GM12878 (cell line): ENCODE results near the gene SP8. TPM values are rescaled to one million over a fixed set of nuclear protein-coding genes. Genes with fewer than 3 reads are reported as not detected.

ENCODE experiments used
- ATAC-seq: fragments of 200-7000 bp; cut with Tn5 transposase; 3 replicates; pipeline ENCODE4 v1.9.1; 2020; ENCODE audit warnings: mild to moderate bottlenecking, moderate library complexity
- BruUV-seq: library from RNA; stranded (reverse); fragments of 400-500 nt; replicated peaks from 2 replicates; lab custom pipeline; 2021; lab: Mats Ljungman, UMichigan
- CTCF ChIA-PET: fragments of 300-600 bp; sonication (Branson Sonifier 250); formaldehyde crosslinking; extraction: SDS; loops from one replicate; lab custom pipeline; 2021; ENCODE audit warnings: inconsistent platforms; lab: Yijun Ruan, JAX
- POLR2A ChIA-PET: fragments of 350-600 bp; formaldehyde crosslinking; extraction: SDS; loops from one replicate; lab custom pipeline; 2021; ENCODE audit warnings: inconsistent platforms; lab: Charles Lee
- RAD21 ChIA-PET: fragments of 300-600 bp; sonication (Branson Sonifier 250); formaldehyde crosslinking; loops from one replicate; lab custom pipeline; 2023; ENCODE audit warnings: antibody characterized with exemption; ENCODE audit not compliant: unreplicated experiment; lab: Charles Lee
- SMC1A ChIA-PET: fragments of 300-600 bp; sonication (Branson Sonifier 250); formaldehyde crosslinking; loops from one replicate; lab custom pipeline; 2023; ENCODE audit not compliant: unreplicated experiment, uncharacterized antibody; lab: Charles Lee
- DNase-seq: peaks from one replicate; pipeline ENCODE4 v3.0.0-alpha.2; 2011; ENCODE audit warnings: low read depth, low spot score
- FAIRE-seq: peaks from 3 replicates; lab custom pipeline; 2011; peaks lifted over from hg19 to GRCh38; lab: Jason Lieb, UNC
- H2AFZ ChIP-seq: 2 replicates; pipeline ENCODE4 v1.6.0; 2011; ENCODE audit warnings: low read depth, low read length, control low read depth; ENCODE audit not compliant: control insufficient read depth
- H3K27ac ChIP-seq: 2 replicates; pipeline ENCODE4 v1.5.1; 2011; ENCODE audit warnings: control low read depth; ENCODE audit not compliant: control insufficient read depth, insufficient read depth
- H3K27me3 ChIP-seq, 2 experiments: replicated peaks in 1 of 2; 2 replicates each; pipeline versions ENCODE4 v1.6.0 to v1.6.1; 2011; ENCODE audit warnings: low read length in 1 of 2; ENCODE audit not compliant: control insufficient read depth in 2 of 2, insufficient read depth in 2 of 2
- H3K36me3 ChIP-seq, 2 experiments: 2 replicates each; pipeline ENCODE4 v1.5.1; 2011; ENCODE audit warnings: low read length in 1 of 2; ENCODE audit not compliant: control insufficient read depth in 2 of 2, insufficient read depth in 2 of 2
- H3K4me1 ChIP-seq: 2 replicates; pipeline ENCODE4 v1.6.1; 2011; ENCODE audit warnings: mild to moderate bottlenecking, low read length, moderate library complexity, mixed read lengths; ENCODE audit not compliant: control insufficient read depth, insufficient read depth
- H3K4me2 ChIP-seq: 2 replicates; pipeline ENCODE4 v1.6.0; 2011; ENCODE audit warnings: control low read depth; ENCODE audit not compliant: control insufficient read depth, insufficient read depth
- H3K4me3 ChIP-seq: fragments of 200-600 bp; sonication (generic); 2 replicates; pipeline ENCODE4 v1.5.1; 2016
- H3K79me2 ChIP-seq: 2 replicates; pipeline ENCODE4 v1.6.0; 2011; ENCODE audit warnings: low read length; ENCODE audit not compliant: control insufficient read depth, insufficient read depth
- H3K9ac ChIP-seq: 2 replicates; pipeline ENCODE4 v1.8.0; 2011; ENCODE audit warnings: low read length, control low read depth, mixed read lengths; ENCODE audit not compliant: control insufficient read depth, insufficient read depth
- H3K9me3 ChIP-seq: replicated peaks from 3 replicates; pipeline ENCODE4 v1.5.1; 2011; ENCODE audit warnings: mild to moderate bottlenecking, low read length; ENCODE audit not compliant: control insufficient read depth, insufficient read depth
- H4K20me1 ChIP-seq: 2 replicates; pipeline ENCODE4 v1.6.0; 2011; ENCODE audit not compliant: control insufficient read depth, insufficient read depth
- EP300 ChIP-seq, 2 experiments: fragments of 150-350 bp in 1 of 2; IDR thresholded peaks; 2 replicates each; pipeline ENCODE4 v1.6.1; 2011 to 2012; ENCODE audit warnings: low read depth in 2 of 2, low read length in 2 of 2, borderline replicate concordance in 1 of 2, improper control_type of control experiment in 1 of 2, inconsistent platforms in 1 of 2; ENCODE audit not compliant: control insufficient read depth in 1 of 2
- NFYA ChIP-seq: IDR thresholded peaks from 2 replicates; pipeline ENCODE4 v1.6.1; 2011; ENCODE audit warnings: low read depth, mild to moderate bottlenecking, low read length, improper control_type of control experiment, borderline replicate concordance
- REST ChIP-seq: IDR thresholded peaks from 2 replicates; pipeline ENCODE4 v1.6.1; 2012; ENCODE audit warnings: mild to moderate bottlenecking, low read depth, low read length
- SREBF1 ChIP-seq: IDR thresholded peaks from 2 replicates; pipeline ENCODE4 v1.6.1; 2012; ENCODE audit warnings: mild to moderate bottlenecking, low read length
- WRNIP1 ChIP-seq: IDR thresholded peaks from 2 replicates; pipeline ENCODE4 v1.6.1; 2011; ENCODE audit warnings: low read depth, low read length, improper control_type of control experiment, borderline replicate concordance
- ZBTB11 ChIP-seq: fragments of 450-650 bp; formaldehyde crosslinking; IDR thresholded peaks from 2 replicates; pipeline ENCODE4 v1.5.0; 2022; ENCODE audit warnings: mild to moderate bottlenecking, missing genetic modification characterization
- ZNF217 ChIP-seq: fragments of 450-650 bp; IDR thresholded peaks from 2 replicates; pipeline ENCODE4 v1.6.1; 2017; ENCODE audit warnings: antibody characterized with exemption, mild to moderate bottlenecking
- ZSCAN29 ChIP-seq: fragments of 450-650 bp; IDR thresholded peaks from 2 replicates; pipeline ENCODE4 v1.6.1; 2017; ENCODE audit warnings: mild to moderate bottlenecking, moderate library complexity
- WGBS: methylation state at CpG from one replicate; pipeline ENCODE4 v1.1.6; 2016; ENCODE audit warnings: low lambda C conversion rate; ENCODE audit not compliant: insufficient replicate concordance, insufficient coverage; ENCODE audit errors: missing lambda C conversion rate; 5-methylcytosine and 5-hydroxymethylcytosine counted together
- in situ Hi-C: fragments of 300-500 bp; cut with MboI; formaldehyde crosslinking; loops from 9 replicates; pipeline ENCODE4 v1.14.3; 2018; ENCODE audit warnings: mixed read lengths
- intact Hi-C: fragments of 100-400 bp; cut with micrococcal nuclease; formaldehyde crosslinking; loops from one replicate; pipeline ENCODE4 v1.14.2; 2022; ENCODE audit not compliant: unreplicated experiment
- polyA plus RNA-seq, 11 experiments: library from polyadenylated mRNA; depleted of rRNA in 4 of 11; unstranded in 6 of 11; stranded (reverse) in 5 of 11; fragments of >200 nt; fragmentation: Nextera tagmentation in 4 of 11; fragmentation: Illumina TruSeq in 1 of 11; extraction: Ambion mirVana in 4 of 11; extraction: Trizol in 1 of 11; gene quantifications; 1 replicate in 1 of 11; 2 replicates in 10 of 11; pipeline versions ENCODE4 v1.2.1 to v1.2.3, GENCODE V29; 2011 to 2016; ENCODE audit warnings: inconsistent platforms in 2 of 11, missing spikeins in 2 of 11, low read depth in 1 of 11
- total RNA-seq, 4 experiments: library from RNA; depleted of rRNA in 3 of 4; stranded (reverse); fragments of >200 nt in 3 of 4; fragmentation: Illumina TruSeq in 1 of 4; extraction: Trizol in 1 of 4; gene quantifications; 2 replicates each; pipeline versions ENCODE4 v1.2.1 to v1.2.3, GENCODE V29; 2013 to 2021

The SP8 gene
- total and polyA plus RNA-seq, 10 of the 15 experiments (the other 5 are each of a cell fraction or from before 2014, with no cell fraction given): not detected

GRCh38 chr7:20835111-20835750, 48.5 kb upstream of the SP8 start:
- Histone ChIP-seq H3K27ac (no peak overlapping the region), H3K9ac (no peak overlapping the region), H3K4me2 (no peak overlapping the region), H3K9me3 (no peaks in the 10 kb centered on the region), H4K20me1 (no peaks in the 10 kb centered on the region), H3K27me3 (no peaks in the 10 kb centered on the region), H3K4me1 (no peaks in the 10 kb centered on the region), H3K79me2 (no peaks in the 10 kb centered on the region), H3K4me3 (no peak overlapping the region), H2AFZ (no peak overlapping the region), H3K36me3 (no peaks in the 10 kb centered on the region)
- in situ Hi-C loops: no loop called here
- 62% methylated on average over 15 of the region's 15 CpGs for WGBS
- intact Hi-C loops: no loop called here
- RAD21 ChIA-PET: no interaction called here
- no peak for DNase-seq
- no TSS peak for BruUV-seq
- SMC1A ChIA-PET: no interaction called here
- FAIRE-seq: no peak
- TF ChIP-seq NFYA (no peak), SREBF1 (no peak), ZNF217 (no peak), WRNIP1 (no peak), EP300 (IDR thresholded peaks at IDR 0.05; ENCODE audit: borderline replicate concordance in 1 of 2, control insufficient read depth in 1 of 2, low read depth in 2 of 2, low read length in 2 of 2) (no peak), ZBTB11 (CRISPR knock-in tag) (no peak), ZSCAN29 (no peak), REST (no peak)
- POLR2A ChIA-PET: interaction anchor here (0.7 kb wide), 1 partner anchor 10 kb away, joined by 4 read pairs; no protein-coding TSS in a partner anchor
- CTCF ChIA-PET: interaction anchor here (1.4 kb wide), 1 partner anchor 419 kb away, joined by 4 read pairs; no protein-coding TSS in a partner anchor
- no peak for ATAC-seq
